WTC11 (cell line): ENCODE data around the gene DDI2. TPM values are rescaled to one million over a fixed set of nuclear protein-coding genes. Genes with fewer than 3 reads are reported as not detected.
A peak's percentile ranks its signal among the peaks of the same experiment; 100 is the strongest.

Experiments
- ATAC-seq: fragments of 200-7000 bp; cut with Tn5 transposase; 2 replicates; pipeline ENCODE4 v1.10.0; 2021; ENCODE audit warnings: mild to moderate bottlenecking, moderate library complexity
- CTCF ChIA-PET: fragments of 300-600 bp; sonication (Branson Sonifier 250); formaldehyde crosslinking; loops from one replicate; lab custom pipeline; 2021; ENCODE audit warnings: antibody characterized with exemption; lab: Charles Lee
- POLR2A ChIA-PET: fragments of 350-600 bp; sonication (Branson Sonifier 250); formaldehyde crosslinking; loops from one replicate; lab custom pipeline; 2021; ENCODE audit warnings: antibody characterized with exemption; lab: Charles Lee
- DNase-seq: peaks from one replicate; pipeline ENCODE4 v3.0.0; 2021; ENCODE audit warnings: low spot score
- H3K27ac Mint-ChIP-seq: 2 replicates; pipeline ENCODE4 v1.8.0; 2021; ENCODE audit warnings: mixed read lengths
- H3K27me3 Mint-ChIP-seq: 2 replicates; pipeline ENCODE4 v1.8.0; 2021; ENCODE audit warnings: low read depth, mild to moderate bottlenecking, moderate library complexity, mixed read lengths
- H3K36me3 Mint-ChIP-seq: 2 replicates; pipeline ENCODE4 v1.8.0; 2021; ENCODE audit warnings: mixed read lengths
- H3K4me1 Mint-ChIP-seq: 2 replicates; pipeline ENCODE4 v1.8.0; 2022; ENCODE audit warnings: mixed read lengths
- H3K4me3 Mint-ChIP-seq: 2 replicates; pipeline ENCODE4 v1.8.0; 2021; ENCODE audit warnings: mild to moderate bottlenecking, moderate library complexity, mixed read lengths
- H3K9me3 Mint-ChIP-seq: 2 replicates; pipeline ENCODE4 v1.8.0; 2021; ENCODE audit warnings: mixed read lengths
- ESRRA ChIP-seq: sonication (generic); formaldehyde crosslinking; IDR thresholded peaks from 2 replicates; pipeline ENCODE4 v1.8.1; 2022; ENCODE audit warnings: mild to moderate bottlenecking, missing genetic modification reagents, borderline replicate concordance
- GABPB1 ChIP-seq: sonication (generic); formaldehyde crosslinking; IDR thresholded peaks from 2 replicates; pipeline ENCODE4 v1.8.1; 2023; ENCODE audit warnings: mild to moderate bottlenecking, missing genetic modification reagents
- JAZF1 ChIP-seq: fragments of 250-450 bp; sonication (Bioruptor Pico); IDR thresholded peaks from 2 replicates; pipeline ENCODE4 v1.9.0; 2021; ENCODE audit warnings: moderate library complexity, mild to moderate bottlenecking, inconsistent platforms
- NFYB ChIP-seq: sonication (generic); formaldehyde crosslinking; conservative IDR thresholded peaks from 2 replicates; pipeline ENCODE4 v1.8.0; 2022; ENCODE audit warnings: low read depth, missing genetic modification reagents
- NR1H2 ChIP-seq: sonication (generic); formaldehyde crosslinking; IDR thresholded peaks from 2 replicates; pipeline ENCODE4 v1.9.0; 2021; ENCODE audit warnings: mild to moderate bottlenecking, moderate library complexity, missing genetic modification reagents
- OVOL2 ChIP-seq: fragments of 250-450 bp; sonication (Bioruptor Pico); IDR thresholded peaks from 2 replicates; pipeline ENCODE4 v1.9.0; 2021; ENCODE audit warnings: mild to moderate bottlenecking, borderline replicate concordance
- RELA ChIP-seq: sonication (generic); formaldehyde crosslinking; IDR thresholded peaks from 2 replicates; pipeline ENCODE4 v1.8.1; 2022; ENCODE audit warnings: missing genetic modification reagents, mild to moderate bottlenecking, borderline replicate concordance
- SMAD3 ChIP-seq: sonication (generic); formaldehyde crosslinking; IDR thresholded peaks from 2 replicates; pipeline ENCODE4 v1.8.0; 2022; ENCODE audit warnings: missing genetic modification reagents, mild to moderate bottlenecking, borderline replicate concordance
- SP1 ChIP-seq: sonication (generic); formaldehyde crosslinking; conservative IDR thresholded peaks from 2 replicates; pipeline ENCODE4 v1.8.1; 2022; ENCODE audit warnings: missing genetic modification reagents
- TEAD4 ChIP-seq: sonication (generic); formaldehyde crosslinking; IDR thresholded peaks from 2 replicates; pipeline ENCODE4 v1.8.0; 2022; ENCODE audit warnings: mild to moderate bottlenecking, missing genetic modification reagents
- TP53 ChIP-seq: sonication (generic); formaldehyde crosslinking; IDR thresholded peaks from 2 replicates; pipeline ENCODE4 v1.8.1; 2023; ENCODE audit warnings: mild to moderate bottlenecking, missing genetic modification reagents
- ZBTB21 ChIP-seq: sonication (generic); formaldehyde crosslinking; IDR thresholded peaks from 2 replicates; pipeline ENCODE4 v1.8.1; 2023; ENCODE audit warnings: mild to moderate bottlenecking, missing genetic modification reagents, borderline replicate concordance
- ZNF416 ChIP-seq: fragments of 250-450 bp; sonication (Bioruptor Pico); IDR thresholded peaks from 2 replicates; pipeline ENCODE4 v1.9.0; 2021; ENCODE audit warnings: mild to moderate bottlenecking, inconsistent platforms
- ZNF423 ChIP-seq: fragments of 250-450 bp; sonication (Bioruptor Pico); IDR thresholded peaks from 2 replicates; pipeline ENCODE4 v2.1.2; 2022; ENCODE audit warnings: mild to moderate bottlenecking, moderate library complexity
- ZNF671 ChIP-seq: fragments of 250-450 bp; sonication (Bioruptor Pico); IDR thresholded peaks from 2 replicates; pipeline ENCODE4 v1.8.0; 2021; ENCODE audit warnings: mild to moderate bottlenecking
- total RNA-seq: library from RNA; stranded (reverse); gene quantifications from 3 replicates; pipeline ENCODE4 v1.2.3, GENCODE V29; 2021
- TF ChIP-seq, protein P1 (sequence below): sonication (generic); formaldehyde crosslinking; IDR thresholded peaks from 2 replicates; pipeline ENCODE4 v1.8.0; 2023; ENCODE audit warnings: mild to moderate bottlenecking, missing genetic modification reagents
- TF ChIP-seq, protein P2 (sequence below): sonication (generic); formaldehyde crosslinking; IDR thresholded peaks from 2 replicates; pipeline ENCODE4 v1.8.1; 2022; ENCODE audit warnings: low read depth, mild to moderate bottlenecking, moderate library complexity, missing genetic modification reagents, borderline replicate concordance
- TF ChIP-seq, protein P3 (sequence below): sonication (generic); formaldehyde crosslinking; IDR thresholded peaks from 2 replicates; pipeline ENCODE4 v1.8.0; 2022; ENCODE audit warnings: mild to moderate bottlenecking, missing genetic modification reagents
- TF ChIP-seq, protein P4 (sequence below): sonication (generic); formaldehyde crosslinking; IDR thresholded peaks from 2 replicates; pipeline ENCODE4 v1.8.1; 2023; ENCODE audit warnings: mild to moderate bottlenecking, moderate library complexity, missing genetic modification reagents

The DDI2 gene
- total RNA-seq, 1 experiment from 2014 or later: 34.2 TPM

DNA sequence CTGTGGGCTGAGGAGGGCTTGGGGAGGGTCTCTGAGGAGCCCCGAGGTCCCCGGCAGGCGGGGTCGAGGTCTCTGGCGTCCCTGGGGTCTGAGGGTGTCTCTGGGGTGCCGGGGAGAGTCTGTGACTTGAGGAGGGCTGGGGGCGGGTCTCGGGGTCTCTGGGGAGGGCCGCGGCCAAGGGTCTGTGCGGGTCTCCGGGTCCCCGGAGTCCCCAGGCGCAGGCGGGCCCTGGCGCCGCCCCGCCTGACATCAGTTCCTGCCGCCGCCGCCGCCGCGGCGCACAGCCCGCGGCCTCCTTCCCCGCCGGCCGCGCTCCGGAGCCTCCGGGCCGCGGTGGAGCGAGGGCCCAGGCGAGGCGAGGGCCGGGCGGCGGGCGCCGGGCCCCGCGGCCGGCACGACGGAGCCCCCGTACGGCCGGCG is 66.8 kb downstream of the DDI2 start, which contains the start of gene PLEKHM2 (continued):
- TF ChIP-seq, protein P1, sequence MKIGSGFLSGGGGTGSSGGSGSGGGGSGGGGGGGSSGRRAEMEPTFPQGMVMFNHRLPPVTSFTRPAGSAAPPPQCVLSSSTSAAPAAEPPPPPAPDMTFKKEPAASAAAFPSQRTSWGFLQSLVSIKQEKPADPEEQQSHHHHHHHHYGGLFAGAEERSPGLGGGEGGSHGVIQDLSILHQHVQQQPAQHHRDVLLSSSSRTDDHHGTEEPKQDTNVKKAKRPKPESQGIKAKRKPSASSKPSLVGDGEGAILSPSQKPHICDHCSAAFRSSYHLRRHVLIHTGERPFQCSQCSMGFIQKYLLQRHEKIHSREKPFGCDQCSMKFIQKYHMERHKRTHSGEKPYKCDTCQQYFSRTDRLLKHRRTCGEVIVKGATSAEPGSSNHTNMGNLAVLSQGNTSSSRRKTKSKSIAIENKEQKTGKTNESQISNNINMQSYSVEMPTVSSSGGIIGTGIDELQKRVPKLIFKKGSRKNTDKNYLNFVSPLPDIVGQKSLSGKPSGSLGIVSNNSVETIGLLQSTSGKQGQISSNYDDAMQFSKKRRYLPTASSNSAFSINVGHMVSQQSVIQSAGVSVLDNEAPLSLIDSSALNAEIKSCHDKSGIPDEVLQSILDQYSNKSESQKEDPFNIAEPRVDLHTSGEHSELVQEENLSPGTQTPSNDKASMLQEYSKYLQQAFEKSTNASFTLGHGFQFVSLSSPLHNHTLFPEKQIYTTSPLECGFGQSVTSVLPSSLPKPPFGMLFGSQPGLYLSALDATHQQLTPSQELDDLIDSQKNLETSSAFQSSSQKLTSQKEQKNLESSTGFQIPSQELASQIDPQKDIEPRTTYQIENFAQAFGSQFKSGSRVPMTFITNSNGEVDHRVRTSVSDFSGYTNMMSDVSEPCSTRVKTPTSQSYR (CRISPR knock-in tag): no peak
- TF ChIP-seq RELA (CRISPR knock-in tag) (no peak), TEAD4 (CRISPR knock-in tag) (no peak), JAZF1 (CRISPR knock-in tag) (no peak), ZNF416 (CRISPR knock-in tag) (no peak), GABPB1 (no peak), ZBTB21 (CRISPR knock-in tag) (no peak), ZNF423 (no peak)
- TF ChIP-seq, protein P2, sequence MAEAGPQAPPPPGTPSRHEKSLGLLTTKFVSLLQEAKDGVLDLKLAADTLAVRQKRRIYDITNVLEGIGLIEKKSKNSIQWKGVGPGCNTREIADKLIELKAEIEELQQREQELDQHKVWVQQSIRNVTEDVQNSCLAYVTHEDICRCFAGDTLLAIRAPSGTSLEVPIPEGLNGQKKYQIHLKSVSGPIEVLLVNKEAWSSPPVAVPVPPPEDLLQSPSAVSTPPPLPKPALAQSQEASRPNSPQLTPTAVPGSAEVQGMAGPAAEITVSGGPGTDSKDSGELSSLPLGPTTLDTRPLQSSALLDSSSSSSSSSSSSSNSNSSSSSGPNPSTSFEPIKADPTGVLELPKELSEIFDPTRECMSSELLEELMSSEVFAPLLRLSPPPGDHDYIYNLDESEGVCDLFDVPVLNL: no peak
- TF ChIP-seq, protein P3, sequence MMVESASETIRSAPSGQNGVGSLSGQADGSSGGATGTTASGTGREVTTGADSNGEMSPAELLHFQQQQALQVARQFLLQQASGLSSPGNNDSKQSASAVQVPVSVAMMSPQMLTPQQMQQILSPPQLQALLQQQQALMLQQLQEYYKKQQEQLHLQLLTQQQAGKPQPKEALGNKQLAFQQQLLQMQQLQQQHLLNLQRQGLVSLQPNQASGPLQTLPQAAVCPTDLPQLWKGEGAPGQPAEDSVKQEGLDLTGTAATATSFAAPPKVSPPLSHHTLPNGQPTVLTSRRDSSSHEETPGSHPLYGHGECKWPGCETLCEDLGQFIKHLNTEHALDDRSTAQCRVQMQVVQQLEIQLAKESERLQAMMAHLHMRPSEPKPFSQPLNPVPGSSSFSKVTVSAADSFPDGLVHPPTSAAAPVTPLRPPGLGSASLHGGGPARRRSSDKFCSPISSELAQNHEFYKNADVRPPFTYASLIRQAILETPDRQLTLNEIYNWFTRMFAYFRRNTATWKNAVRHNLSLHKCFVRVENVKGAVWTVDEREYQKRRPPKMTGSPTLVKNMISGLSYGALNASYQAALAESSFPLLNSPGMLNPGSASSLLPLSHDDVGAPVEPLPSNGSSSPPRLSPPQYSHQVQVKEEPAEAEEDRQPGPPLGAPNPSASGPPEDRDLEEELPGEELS: no peak
- TF ChIP-seq, all 79 proteins: peak for 0

DNA sequence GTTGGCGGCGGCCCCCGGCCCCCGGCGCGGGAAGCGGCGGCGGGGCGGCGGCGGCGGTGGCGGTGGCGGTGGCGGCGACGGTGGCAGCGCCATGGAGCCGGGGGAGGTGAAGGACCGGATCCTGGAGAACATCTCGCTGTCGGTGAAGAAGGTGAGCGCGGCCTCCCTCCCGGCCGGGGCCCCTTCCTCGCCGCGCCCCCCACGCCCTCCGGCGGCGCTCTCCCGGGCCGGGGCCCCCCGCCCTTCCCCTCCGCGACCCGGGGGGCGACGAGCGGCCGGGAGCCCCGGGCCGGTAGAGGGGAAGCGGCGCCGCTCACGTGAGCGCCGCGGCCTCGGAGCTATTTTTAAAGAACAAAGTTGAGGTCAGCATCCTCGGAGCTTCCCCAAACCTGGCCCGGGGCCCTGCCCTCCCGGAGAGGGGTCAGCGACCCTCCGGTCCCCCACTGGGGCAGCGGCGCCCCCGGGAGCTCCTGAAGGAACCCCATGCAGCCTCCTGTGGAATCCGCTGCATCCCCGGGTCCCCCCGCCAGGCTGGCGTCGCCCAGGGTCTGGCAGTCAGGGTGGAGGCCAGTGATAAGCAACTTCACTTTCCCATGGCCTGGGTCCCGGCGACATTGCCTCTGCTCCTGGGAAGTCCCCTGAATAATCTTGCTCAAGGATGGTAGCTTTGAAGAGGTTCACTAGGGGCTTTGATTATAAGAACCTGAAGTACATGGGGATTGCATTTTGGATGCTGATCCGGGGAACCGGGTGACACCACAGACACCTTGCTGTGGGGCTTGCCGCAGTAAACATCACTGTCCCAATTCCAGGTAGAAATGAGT is 67.4 kb downstream of the DDI2 start:
- DNase-seq (peak; percentile 45), ATAC-seq (peak; percentile 48)
- H3K4me3 Mint-ChIP-seq: peak overlapping the region; percentile 83
- TF ChIP-seq OVOL2 (CRISPR knock-in tag) (no peak), NFYB (CRISPR knock-in tag) (no peak), TP53 (CRISPR knock-in tag) (no peak), ZNF423 (peak; percentile 55), SP1 (CRISPR knock-in tag) (no peak), ZNF671 (CRISPR knock-in tag) (no peak), ESRRA (CRISPR knock-in tag) (no peak), SMAD3 (no peak), NR1H2 (CRISPR knock-in tag) (no peak)
- TF ChIP-seq, protein P4, sequence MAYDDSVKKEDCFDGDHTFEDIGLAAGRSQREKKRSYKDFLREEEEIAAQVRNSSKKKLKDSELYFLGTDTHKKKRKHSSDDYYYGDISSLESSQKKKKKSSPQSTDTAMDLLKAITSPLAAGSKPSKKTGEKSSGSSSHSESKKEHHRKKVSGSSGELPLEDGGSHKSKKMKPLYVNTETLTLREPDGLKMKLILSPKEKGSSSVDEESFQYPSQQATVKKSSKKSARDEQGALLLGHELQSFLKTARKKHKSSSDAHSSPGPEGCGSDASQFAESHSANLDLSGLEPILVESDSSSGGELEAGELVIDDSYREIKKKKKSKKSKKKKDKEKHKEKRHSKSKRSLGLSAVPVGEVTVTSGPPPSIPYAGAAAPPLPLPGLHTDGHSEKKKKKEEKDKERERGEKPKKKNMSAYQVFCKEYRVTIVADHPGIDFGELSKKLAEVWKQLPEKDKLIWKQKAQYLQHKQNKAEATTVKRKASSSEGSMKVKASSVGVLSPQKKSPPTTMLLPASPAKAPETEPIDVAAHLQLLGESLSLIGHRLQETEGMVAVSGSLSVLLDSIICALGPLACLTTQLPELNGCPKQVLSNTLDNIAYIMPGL: peak; percentile 43; the same call in 1 of the 2 replicates
- CTCF ChIA-PET: interaction anchor here (0.6 kb wide), 1 partner anchor 20 kb away, joined by 3 read pairs; no protein-coding TSS in a partner anchor
- peak overlapping the region; percentile 78; the same call in 1 of the 2 replicates for H3K27ac Mint-ChIP-seq
- POLR2A ChIA-PET: interaction anchor here (0.6 kb wide), 1 partner anchor 19 kb away, joined by 3 read pairs; no protein-coding TSS in a partner anchor
- no peaks in the 10 kb centered on the region for H3K36me3 Mint-ChIP-seq
- peaks cover 22% of the 10 kb centered on the region for H3K4me1 Mint-ChIP-seq
- H3K9me3 Mint-ChIP-seq: no peaks in the 10 kb centered on the region
- H3K27me3 Mint-ChIP-seq: no peaks in the 10 kb centered on the region; the same call in 1 of the 2 replicates
